Trophoblast cell (in vitro differentiated cells and primary cell): Measurements from ENCODE around the gene ANTXR1.

Source experiments
- DNase-seq, 2 donors: peaks; one replicate each; pipeline ENCODE4 v3.0.0-alpha.2; 2016
- H2AFZ ChIP-seq: 2 replicates; pipeline ENCODE4 v1.6.1; 2013; ENCODE audit warnings: low read length, moderate library complexity, mild to moderate bottlenecking; ENCODE audit not compliant: insufficient read depth, poor library complexity
- H2AK5ac ChIP-seq: 2 replicates; pipeline ENCODE4 v1.6.1; 2013; ENCODE audit warnings: mild to moderate bottlenecking, low read length
- H2BK120ac ChIP-seq: 2 replicates; pipeline ENCODE4 v1.6.1; 2013; ENCODE audit warnings: low read length, mild to moderate bottlenecking, moderate library complexity; ENCODE audit not compliant: insufficient read depth, poor library complexity
- H2BK12ac ChIP-seq: 2 replicates; pipeline ENCODE4 v1.6.1; 2013; ENCODE audit warnings: mild to moderate bottlenecking, low read length, moderate library complexity
- H2BK5ac ChIP-seq: 2 replicates; pipeline ENCODE4 v1.6.1; 2013; ENCODE audit warnings: low read length, low read depth, moderate library complexity, mild to moderate bottlenecking; ENCODE audit not compliant: poor library complexity
- H3K14ac ChIP-seq: 2 replicates; pipeline ENCODE4 v1.6.1; 2013; ENCODE audit warnings: mild to moderate bottlenecking, low read length
- H3K18ac ChIP-seq: 2 replicates; pipeline ENCODE4 v1.6.1; 2013; ENCODE audit warnings: mild to moderate bottlenecking, low read length
- H3K23ac ChIP-seq: 2 replicates; pipeline ENCODE4 v1.6.1; 2013; ENCODE audit warnings: low read length
- H3K27ac ChIP-seq: 2 replicates; pipeline ENCODE4 v1.5.1; 2013; ENCODE audit warnings: low read depth, mild to moderate bottlenecking, inconsistent platforms, low read length, moderate library complexity
- H3K27me3 ChIP-seq: 2 replicates; pipeline ENCODE4 v1.6.1; 2013; ENCODE audit warnings: inconsistent platforms, mild to moderate bottlenecking, low read length, moderate library complexity; ENCODE audit not compliant: insufficient read depth
- H3K36me3 ChIP-seq, 2 experiments: 1 replicate in 1 of 2; 2 replicates in 1 of 2; pipeline ENCODE4 v1.6.1; 2013; ENCODE audit warnings: low read length in 2 of 2, mild to moderate bottlenecking in 2 of 2, moderate library complexity in 1 of 2; ENCODE audit not compliant: insufficient read depth in 2 of 2, control insufficient read depth in 1 of 2
- H3K4ac ChIP-seq: 2 replicates; pipeline ENCODE4 v1.6.1; 2013; ENCODE audit warnings: low read depth, mild to moderate bottlenecking, low read length, moderate library complexity
- H3K4me1 ChIP-seq, 2 experiments: 1 replicate in 1 of 2; 2 replicates in 1 of 2; pipeline ENCODE4 v1.6.1; 2013; ENCODE audit warnings: low read length in 2 of 2, mild to moderate bottlenecking in 2 of 2, moderate library complexity in 1 of 2; ENCODE audit not compliant: insufficient read depth in 2 of 2, control insufficient read depth in 1 of 2
- H3K4me2 ChIP-seq: 2 replicates; pipeline ENCODE4 v1.6.1; 2013; ENCODE audit warnings: inconsistent platforms, mild to moderate bottlenecking, low read length, moderate library complexity
- H3K4me3 ChIP-seq: 2 replicates; pipeline ENCODE4 v1.5.1; 2013; ENCODE audit warnings: mild to moderate bottlenecking, low read depth, low read length, inconsistent platforms
- H3K79me1 ChIP-seq: one replicate; pipeline ENCODE4 v1.6.1; 2013; ENCODE audit warnings: low read length
- H3K79me2 ChIP-seq: 2 replicates; pipeline ENCODE4 v1.6.1; 2013; ENCODE audit warnings: low read length, mild to moderate bottlenecking; ENCODE audit not compliant: control insufficient read depth, insufficient read depth, poor library complexity
- H3K9ac ChIP-seq: 2 replicates; pipeline ENCODE4 v1.6.1; 2013; ENCODE audit warnings: mild to moderate bottlenecking, low read length
- H3K9me3 ChIP-seq: 2 replicates; pipeline ENCODE4 v1.6.1; 2013; ENCODE audit warnings: low read depth, mild to moderate bottlenecking, control low read depth, inconsistent platforms, low read length; ENCODE audit not compliant: insufficient read depth
- H4K12ac ChIP-seq: 2 replicates; pipeline ENCODE4 v1.6.1; 2013; ENCODE audit warnings: low read depth, mild to moderate bottlenecking, low read length, moderate library complexity
- H4K8ac ChIP-seq: 2 replicates; pipeline ENCODE4 v1.6.1; 2013; ENCODE audit warnings: low read depth, mild to moderate bottlenecking, low read length, moderate library complexity
- H4K91ac ChIP-seq: one replicate; pipeline ENCODE4 v1.6.1; 2013; ENCODE audit warnings: low read depth, mild to moderate bottlenecking, low read length, moderate library complexity
- WGBS: extraction: QIAGEN DNeasy Blood & Tissue Kit; methylation state at CpG from one replicate; pipeline ENCODE4 v1.1.7; 2013; ENCODE audit warnings: missing lambda C conversion rate; ENCODE audit not compliant: insufficient read length, insufficient coverage; ENCODE audit errors: extremely low coverage; 5-methylcytosine and 5-hydroxymethylcytosine counted together

The ANTXR1 gene

GRCh38 chr2:68970566-68971265 lies 42.3 kb upstream of the ANTXR1 start:
- Histone ChIP-seq H3K4ac (no peak overlapping the region), H4K12ac (no peak overlapping the region), H3K27ac (peak overlapping the region; percentile 40), H3K4me2 (no peak overlapping the region), H2AK5ac (peak overlapping the region; percentile 50), H3K18ac (no peak overlapping the region), H3K79me1 (peaks cover 4% of the 10 kb centered on the region), H3K79me2 (no peaks in the 10 kb centered on the region), H4K8ac (no peak overlapping the region), H2BK12ac (peak overlapping the region; percentile 84), H2BK120ac (no peak overlapping the region), H4K91ac (no peak overlapping the region), H2AFZ (no peak overlapping the region), H3K9me3 (no peaks in the 10 kb centered on the region), H3K14ac (no peak overlapping the region), H3K4me3 (no peak overlapping the region), H3K27me3 (no peaks in the 10 kb centered on the region), H2BK5ac (no peak overlapping the region), H3K23ac (no peak overlapping the region), H3K36me3 (no peaks in the 10 kb centered on the region), H3K9ac (no peak overlapping the region), H3K4me1 (peaks cover 5 to 7% of the 10 kb centered on the region in 2 experiments)
- DNase-seq = peak in 1 of 2 donors; percentile 5
- WGBS = no CpG with 5 or more reads among the region's 8 CpGs

GRCh38 chr2:68971591-68972231 lies 41.3 kb upstream of the ANTXR1 start:
- Histone ChIP-seq H2AFZ (no peak overlapping the region), H3K23ac (no peak overlapping the region)
- WGBS = no CpG with 5 or more reads among the region's 5 CpGs

GRCh38 chr2:68974251-68974650 lies 38.7 kb upstream of the ANTXR1 start, which contains the start of gene GKN1:
GKN1 (plus strand) TSS chr2:68974636; CDS start chr2:68974678, 42 bp downstream.
- H3K27me3 ChIP-seq = no peaks in the 10 kb centered on the region
- WGBS = no CpG with 5 or more reads among the region's 3 CpGs

More at GRCh38 chr2:68971591-68972231, 41.3 kb upstream of the ANTXR1 start:
- H4K12ac ChIP-seq = no peak overlapping the region
- no peak overlapping the region for H3K14ac ChIP-seq
- H3K27me3 ChIP-seq = no peaks in the 10 kb centered on the region
- H4K91ac ChIP-seq = no peak overlapping the region
- H3K79me1 ChIP-seq = peaks cover 4% of the 10 kb centered on the region
- H3K79me2 ChIP-seq = no peaks in the 10 kb centered on the region
- no peak overlapping the region for H4K8ac ChIP-seq
- DNase-seq = peak; percentile 54 to 87
- no peak overlapping the region for H3K18ac ChIP-seq
- H3K9me3 ChIP-seq = no peaks in the 10 kb centered on the region
- peak overlapping the region; percentile 29 for H2BK5ac ChIP-seq
- H3K4me3 ChIP-seq = no peak overlapping the region
- H3K4me2 ChIP-seq = peak overlapping the region; percentile 8
- H3K36me3 ChIP-seq = no peaks in the 10 kb centered on the region
- H3K4ac ChIP-seq = no peak overlapping the region
- peak overlapping the region; percentile 52 for H3K27ac ChIP-seq
- H2BK12ac ChIP-seq = no peak overlapping the region
- H3K9ac ChIP-seq = no peak overlapping the region
- no peak overlapping the region for H2AK5ac ChIP-seq
- no peak overlapping the region for H2BK120ac ChIP-seq
- H3K4me1 ChIP-seq = peaks cover 5 to 7% of the 10 kb centered on the region in 2 experiments

GRCh38 chr2:68974946-68975665 lies 37.9 kb upstream of the ANTXR1 start:
- H3K9me3 ChIP-seq = no peaks in the 10 kb centered on the region
- H3K79me1 ChIP-seq = peaks cover 3% of the 10 kb centered on the region
- H3K14ac ChIP-seq = no peak overlapping the region
- no peak overlapping the region for H4K91ac ChIP-seq
- no peak overlapping the region for H3K4me2 ChIP-seq
- no peaks in the 10 kb centered on the region for H3K27me3 ChIP-seq
- no peak overlapping the region for H3K27ac ChIP-seq
- no peak overlapping the region for H2BK12ac ChIP-seq
- H3K4ac ChIP-seq = no peak overlapping the region
- no peak overlapping the region for H3K9ac ChIP-seq
- no peak overlapping the region for H2BK120ac ChIP-seq
- H3K18ac ChIP-seq = no peak overlapping the region
- no peak overlapping the region for H3K23ac ChIP-seq
- H4K8ac ChIP-seq = no peak overlapping the region
- no peak overlapping the region for H2BK5ac ChIP-seq
- no peak overlapping the region for H2AK5ac ChIP-seq
- WGBS = no CpG with 5 or more reads among the region's 9 CpGs
- peaks cover 5 to 7% of the 10 kb centered on the region in 2 experiments for H3K4me1 ChIP-seq
- H3K4me3 ChIP-seq = no peak overlapping the region
- H3K36me3 ChIP-seq = no peaks in the 10 kb centered on the region
- H2AFZ ChIP-seq = no peak overlapping the region
- no peaks in the 10 kb centered on the region for H3K79me2 ChIP-seq
- no peak for DNase-seq
- H4K12ac ChIP-seq = no peak overlapping the region

More at GRCh38 chr2:68974251-68974650, 38.7 kb upstream of the ANTXR1 start, which contains the start of gene GKN1:
- Histone ChIP-seq H3K27ac (no peak within 1 kb of the TSS), H3K9ac (no peak within 1 kb of the TSS), H4K8ac (no peak within 1 kb of the TSS), H2AFZ (no peak within 1 kb of the TSS), H2AK5ac (no peak within 1 kb of the TSS), H3K79me2 (no peaks in the 10 kb centered on the region), H3K36me3 (no peaks in the 10 kb centered on the region), H3K4me3 (no peak within 1 kb of the TSS), H4K91ac (no peak within 1 kb of the TSS), H3K4ac (no peak within 1 kb of the TSS), H3K9me3 (no peaks in the 10 kb centered on the region), H2BK120ac (no peak within 1 kb of the TSS), H2BK5ac (no peak within 1 kb of the TSS), H3K4me1 (peaks cover 5 to 7% of the 10 kb centered on the region in 2 experiments), H3K18ac (no peak within 1 kb of the TSS), H3K23ac (no peak within 1 kb of the TSS), H3K14ac (no peak within 1 kb of the TSS), H3K4me2 (no peak within 1 kb of the TSS), H3K79me1 (peaks cover 4% of the 10 kb centered on the region), H2BK12ac (no peak within 1 kb of the TSS), H4K12ac (no peak within 1 kb of the TSS)
- DNase-seq = peak in 1 of 2 donors; percentile 34
